ENCODE results near the gene SRGAP3.

Gene SRGAP3

GRCh38 chr3:8987645-8988383, 261.6 kb downstream of the SRGAP3 start:
- Mint-ChIP-seq H3K9me3 (no peaks in the 10 kb centered on the region), H3K4me1 (ENCODE audit: low read depth) (peaks cover 14% of the 10 kb centered on the region), H3K27me3 (no peaks in the 10 kb centered on the region), H3K27ac (no peak overlapping the region), H3K36me3 (ENCODE audit: low read depth) (no peaks in the 10 kb centered on the region), H3K4me3 (peak overlapping the region; percentile 39)
- intact Hi-C loops (cut with micrococcal nuclease): loop anchor here (1.0 kb wide), 2 partner anchors 79 to 314 kb away; no protein-coding TSS in a partner anchor

- intact Hi-C loops (cut with micrococcal nuclease): no loop called here
- Mint-ChIP-seq H3K9me3 (no peaks in the 10 kb centered on the region), H3K4me1 (ENCODE audit: low read depth) (peaks cover 20% of the 10 kb centered on the region), H3K36me3 (ENCODE audit: low read depth) (no peaks in the 10 kb centered on the region), H3K27me3 (no peaks in the 10 kb centered on the region), H3K27ac (no peak overlapping the region), H3K4me3 (no peak overlapping the region)
Observed at GRCh38 chr3:8987226-8987625, 262.2 kb downstream of the SRGAP3 start.

GRCh38 chr3:8986741-8987140, 262.7 kb downstream of the SRGAP3 start:
- Mint-ChIP-seq H3K4me3 (no peak overlapping the region), H3K27ac (no peak overlapping the region), H3K27me3 (peaks cover under 1% of the 10 kb centered on the region), H3K9me3 (no peaks in the 10 kb centered on the region), H3K36me3 (ENCODE audit: low read depth) (no peaks in the 10 kb centered on the region), H3K4me1 (ENCODE audit: low read depth) (peaks cover 24% of the 10 kb centered on the region)
- intact Hi-C loops (cut with micrococcal nuclease): no loop called here

GRCh38 chr3:8985876-8986275, 263.6 kb downstream of the SRGAP3 start:
- Mint-ChIP-seq H3K4me1 (ENCODE audit: low read depth) (peaks cover 31% of the 10 kb centered on the region), H3K9me3 (no peaks in the 10 kb centered on the region), H3K36me3 (ENCODE audit: low read depth) (no peaks in the 10 kb centered on the region), H3K4me3 (no peak overlapping the region), H3K27ac (no peak overlapping the region), H3K27me3 (peaks cover 4% of the 10 kb centered on the region)
- intact Hi-C loops (cut with micrococcal nuclease): no loop called here

- peaks cover 35% of the 10 kb centered on the region for H3K4me1 Mint-ChIP-seq (ENCODE audit: low read depth)
- peaks cover 5% of the 10 kb centered on the region for H3K27me3 Mint-ChIP-seq
- intact Hi-C loops (cut with micrococcal nuclease): no loop called here
- no peaks in the 10 kb centered on the region for H3K36me3 Mint-ChIP-seq (ENCODE audit: low read depth)
- no peak overlapping the region for H3K27ac Mint-ChIP-seq
- no peak overlapping the region for H3K4me3 Mint-ChIP-seq
- H3K9me3 Mint-ChIP-seq: no peaks in the 10 kb centered on the region
Observed at GRCh38 chr3:8985411-8985831, 264.0 kb downstream of the SRGAP3 start.

- H3K4me1 Mint-ChIP-seq (ENCODE audit: low read depth): peaks cover 35% of the 10 kb centered on the region
- peaks cover 5% of the 10 kb centered on the region for H3K27me3 Mint-ChIP-seq
- H3K36me3 Mint-ChIP-seq (ENCODE audit: low read depth): no peaks in the 10 kb centered on the region
- no peak overlapping the region for H3K4me3 Mint-ChIP-seq
- H3K9me3 Mint-ChIP-seq: peaks cover 2% of the 10 kb centered on the region
- H3K27ac Mint-ChIP-seq: no peak overlapping the region
- intact Hi-C loops (cut with micrococcal nuclease): no loop called here
Observed at GRCh38 chr3:8984526-8984925, 264.9 kb downstream of the SRGAP3 start.

GRCh38 chr3:8984081-8984480, 265.4 kb downstream of the SRGAP3 start:
- Mint-ChIP-seq H3K4me3 (no peak overlapping the region), H3K4me1 (ENCODE audit: low read depth) (peaks cover 35% of the 10 kb centered on the region), H3K36me3 (ENCODE audit: low read depth) (no peaks in the 10 kb centered on the region), H3K27ac (peak overlapping the region; percentile 7), H3K27me3 (peaks cover 8% of the 10 kb centered on the region), H3K9me3 (peaks cover 6% of the 10 kb centered on the region)
- intact Hi-C loops (cut with micrococcal nuclease): no loop called here

GRCh38 chr3:8983591-8983990, 265.9 kb downstream of the SRGAP3 start:
- Mint-ChIP-seq H3K27me3 (peaks cover 8% of the 10 kb centered on the region), H3K9me3 (peaks cover 8% of the 10 kb centered on the region), H3K4me3 (no peak overlapping the region), H3K4me1 (ENCODE audit: low read depth) (peaks cover 35% of the 10 kb centered on the region), H3K36me3 (ENCODE audit: low read depth) (no peaks in the 10 kb centered on the region), H3K27ac (peak overlapping the region; percentile 7)
- intact Hi-C loops (cut with micrococcal nuclease): no loop called here

- Mint-ChIP-seq H3K36me3 (ENCODE audit: low read depth) (no peaks in the 10 kb centered on the region), H3K9me3 (peaks cover 8% of the 10 kb centered on the region), H3K4me1 (ENCODE audit: low read depth) (peaks cover 34% of the 10 kb centered on the region), H3K27ac (no peak overlapping the region), H3K27me3 (peaks cover 9% of the 10 kb centered on the region), H3K4me3 (no peak overlapping the region)
- intact Hi-C loops (cut with micrococcal nuclease): no loop called here
Observed at GRCh38 chr3:8983026-8983425, 266.4 kb downstream of the SRGAP3 start.

- H3K4me1 Mint-ChIP-seq (ENCODE audit: low read depth): peaks cover 28% of the 10 kb centered on the region
- H3K27ac Mint-ChIP-seq: no peak overlapping the region
- H3K36me3 Mint-ChIP-seq (ENCODE audit: low read depth): no peaks in the 10 kb centered on the region
- no peak overlapping the region for H3K4me3 Mint-ChIP-seq
- intact Hi-C loops (cut with micrococcal nuclease): no loop called here
- H3K9me3 Mint-ChIP-seq: peaks cover 8% of the 10 kb centered on the region
- H3K27me3 Mint-ChIP-seq: peaks cover 9% of the 10 kb centered on the region
Observed at GRCh38 chr3:8982509-8982908, 266.9 kb downstream of the SRGAP3 start.

- no peaks in the 10 kb centered on the region for H3K36me3 Mint-ChIP-seq (ENCODE audit: low read depth)
- no peak overlapping the region for H3K4me3 Mint-ChIP-seq
- intact Hi-C loops (cut with micrococcal nuclease): no loop called here
- peak overlapping the region; percentile 11 for H3K27ac Mint-ChIP-seq
- peaks cover 8% of the 10 kb centered on the region for H3K9me3 Mint-ChIP-seq
- peaks cover 9% of the 10 kb centered on the region for H3K27me3 Mint-ChIP-seq
- H3K4me1 Mint-ChIP-seq (ENCODE audit: low read depth): peaks cover 28% of the 10 kb centered on the region
Observed at GRCh38 chr3:8981700-8982099, 267.7 kb downstream of the SRGAP3 start.

GRCh38 chr3:8981296-8981695, 268.1 kb downstream of the SRGAP3 start:
- H3K27ac Mint-ChIP-seq: peak overlapping the region; percentile 11
- intact Hi-C loops (cut with micrococcal nuclease): no loop called here
- H3K36me3 Mint-ChIP-seq (ENCODE audit: low read depth): no peaks in the 10 kb centered on the region
- peaks cover 8% of the 10 kb centered on the region for H3K9me3 Mint-ChIP-seq
- no peak overlapping the region for H3K4me3 Mint-ChIP-seq
- peaks cover 28% of the 10 kb centered on the region for H3K4me1 Mint-ChIP-seq (ENCODE audit: low read depth)
- peaks cover 9% of the 10 kb centered on the region for H3K27me3 Mint-ChIP-seq

GRCh38 chr3:8980756-8981257, 268.6 kb downstream of the SRGAP3 start:
- no peaks in the 10 kb centered on the region for H3K36me3 Mint-ChIP-seq (ENCODE audit: low read depth)
- H3K4me3 Mint-ChIP-seq: no peak overlapping the region
- peaks cover 8% of the 10 kb centered on the region for H3K9me3 Mint-ChIP-seq
- peaks cover 9% of the 10 kb centered on the region for H3K27me3 Mint-ChIP-seq
- intact Hi-C loops (cut with micrococcal nuclease): no loop called here
- peaks cover 28% of the 10 kb centered on the region for H3K4me1 Mint-ChIP-seq (ENCODE audit: low read depth)
- H3K27ac Mint-ChIP-seq: peak overlapping the region; percentile 11

- intact Hi-C loops (cut with micrococcal nuclease): no loop called here
- H3K36me3 Mint-ChIP-seq (ENCODE audit: low read depth): no peaks in the 10 kb centered on the region
- peaks cover 28% of the 10 kb centered on the region for H3K4me1 Mint-ChIP-seq (ENCODE audit: low read depth)
- H3K27ac Mint-ChIP-seq: no peak overlapping the region
- H3K9me3 Mint-ChIP-seq: peaks cover 8% of the 10 kb centered on the region
- H3K4me3 Mint-ChIP-seq: no peak overlapping the region
- peaks cover 9% of the 10 kb centered on the region for H3K27me3 Mint-ChIP-seq
Observed at GRCh38 chr3:8979262-8979661, 270.2 kb downstream of the SRGAP3 start.

GRCh38 chr3:8978551-8978950, 270.9 kb downstream of the SRGAP3 start:
- H3K36me3 Mint-ChIP-seq (ENCODE audit: low read depth): no peaks in the 10 kb centered on the region
- peaks cover 9% of the 10 kb centered on the region for H3K27me3 Mint-ChIP-seq
- H3K27ac Mint-ChIP-seq: no peak overlapping the region
- peaks cover 8% of the 10 kb centered on the region for H3K9me3 Mint-ChIP-seq
- peaks cover 28% of the 10 kb centered on the region for H3K4me1 Mint-ChIP-seq (ENCODE audit: low read depth)
- H3K4me3 Mint-ChIP-seq: no peak overlapping the region
- intact Hi-C loops (cut with micrococcal nuclease): no loop called here
